Skeletal muscle cell (primary cell): ENCODE measurements around the gene E2F4.
A peak's percentile ranks its signal among the peaks of the same experiment; 100 is the strongest.

Source experiments
- DNase-seq: peaks from one replicate; pipeline ENCODE4 v3.0.0-alpha.2; 2010; ENCODE audit warnings: low read depth
- H3K4me3 ChIP-seq: 2 replicates; pipeline ENCODE4 v1.5.1; 2011; ENCODE audit warnings: low read depth, mild to moderate bottlenecking, control low read depth, low read length, moderate library complexity

The E2F4 gene

GRCh38 chr16:67157106-67157748 lies 34.7 kb upstream of the E2F4 start:
- no peak overlapping the region for H3K4me3 ChIP-seq
- DNase-seq = no peak

- DNase-seq = no peak
- H3K4me3 ChIP-seq = no peak overlapping the region
Observed at GRCh38 chr16:67157892-67158635, 33.9 kb upstream of the E2F4 start.

GRCh38 chr16:67158637-67159600 lies 33.0 kb upstream of the E2F4 start:
- no peak for DNase-seq
- peak overlapping the region; percentile 66 for H3K4me3 ChIP-seq

DNA sequence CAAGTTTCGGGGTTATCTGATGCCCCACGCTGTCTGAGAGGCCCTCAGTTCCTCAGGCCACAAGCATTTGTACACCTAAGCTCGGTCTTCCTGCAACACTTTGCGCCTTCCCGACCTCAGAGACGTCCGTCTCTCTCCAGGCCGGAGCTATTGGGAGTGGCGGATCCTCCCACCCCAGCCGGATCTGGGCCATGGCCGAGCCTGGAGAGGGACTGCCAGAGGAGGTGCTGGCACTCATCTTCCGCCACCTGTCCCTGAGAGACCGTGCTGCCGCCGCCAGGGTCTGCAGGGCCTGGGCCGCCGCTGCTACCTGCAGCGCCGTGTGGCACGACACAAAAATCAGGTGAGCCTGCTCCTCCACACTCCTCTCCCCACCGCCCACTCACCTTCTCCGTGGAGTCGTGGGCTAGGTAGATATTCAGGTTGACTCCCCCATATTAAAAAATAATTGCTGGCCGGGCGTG lies 30.3 kb upstream of the E2F4 start:
- peak overlapping the region; percentile 66 for H3K4me3 ChIP-seq
- DNase-seq = no peak

DNA sequence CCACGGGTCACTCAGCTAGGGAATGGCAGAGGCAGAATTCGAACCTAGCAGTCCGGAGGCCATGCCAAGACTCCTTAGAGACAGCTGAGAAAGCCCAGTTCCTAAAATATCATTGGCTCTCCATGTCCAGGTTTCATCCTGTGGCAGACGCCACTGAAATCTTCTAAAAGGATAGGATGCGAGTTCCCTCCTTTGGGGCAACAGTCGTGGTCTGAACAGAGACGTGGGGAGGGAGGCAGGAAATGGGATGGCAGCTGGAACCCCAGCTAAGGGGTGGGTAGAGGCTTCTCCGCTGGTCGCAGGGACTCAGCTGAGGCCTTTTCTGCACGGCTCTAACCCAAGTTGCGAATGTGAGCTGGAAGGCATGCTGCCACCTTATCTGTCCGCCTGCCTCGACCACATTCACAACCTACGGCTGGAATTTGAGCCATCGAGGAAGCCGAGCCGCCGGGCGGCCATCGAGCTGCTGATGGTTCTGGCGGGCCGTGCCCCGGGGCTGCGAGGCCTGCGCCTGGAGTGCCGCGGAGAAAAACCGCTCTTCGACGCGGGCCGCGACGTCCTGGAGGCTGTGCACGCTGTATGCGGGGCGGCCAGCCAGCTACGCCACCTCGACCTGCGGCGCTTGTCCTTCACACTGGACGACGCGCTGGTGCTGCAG lies 29.3 kb upstream of the E2F4 start:
- H3K4me3 ChIP-seq = no peak overlapping the region
- DNase-seq = no peak

DNA sequence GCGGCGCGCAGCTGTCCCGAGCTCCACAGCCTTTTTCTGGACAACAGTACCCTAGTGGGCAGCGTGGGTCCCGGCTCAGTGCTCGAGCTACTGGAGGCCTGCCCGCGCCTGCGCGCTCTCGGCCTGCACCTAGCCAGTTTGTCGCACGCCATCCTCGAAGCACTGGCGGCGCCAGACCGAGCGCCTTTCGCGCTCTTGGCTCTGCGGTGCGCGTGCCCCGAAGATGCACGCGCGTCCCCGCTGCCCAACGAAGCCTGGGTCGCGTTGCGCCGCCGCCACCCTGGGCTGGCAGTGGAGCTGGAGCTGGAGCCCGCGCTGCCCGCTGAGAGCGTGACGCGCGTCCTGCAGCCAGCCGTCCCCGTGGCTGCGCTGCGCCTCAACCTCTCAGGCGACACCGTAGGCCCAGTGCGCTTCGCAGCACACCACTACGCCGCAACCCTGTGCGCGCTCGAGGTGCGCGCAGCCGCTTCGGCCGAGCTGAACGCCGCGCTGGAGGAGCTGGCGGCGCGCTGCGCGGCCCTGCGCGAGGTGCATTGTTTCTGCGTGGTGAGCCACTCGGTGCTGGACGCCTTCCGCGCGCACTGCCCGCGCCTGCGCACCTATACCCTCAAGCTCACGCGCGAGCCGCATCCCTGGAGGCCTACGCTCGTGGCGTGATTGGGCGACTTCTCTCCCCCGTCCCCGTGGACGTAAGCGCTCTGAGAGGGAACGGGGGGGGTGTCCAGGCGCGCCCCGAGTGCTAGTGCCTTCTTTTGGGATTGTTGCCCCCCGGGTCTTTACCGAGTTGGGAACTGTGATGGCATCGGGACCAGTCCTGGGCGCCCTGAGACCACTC lies 28.6 kb upstream of the E2F4 start:
- DNase-seq = no peak
- H3K4me3 ChIP-seq = peak overlapping the region; percentile 36

DNA sequence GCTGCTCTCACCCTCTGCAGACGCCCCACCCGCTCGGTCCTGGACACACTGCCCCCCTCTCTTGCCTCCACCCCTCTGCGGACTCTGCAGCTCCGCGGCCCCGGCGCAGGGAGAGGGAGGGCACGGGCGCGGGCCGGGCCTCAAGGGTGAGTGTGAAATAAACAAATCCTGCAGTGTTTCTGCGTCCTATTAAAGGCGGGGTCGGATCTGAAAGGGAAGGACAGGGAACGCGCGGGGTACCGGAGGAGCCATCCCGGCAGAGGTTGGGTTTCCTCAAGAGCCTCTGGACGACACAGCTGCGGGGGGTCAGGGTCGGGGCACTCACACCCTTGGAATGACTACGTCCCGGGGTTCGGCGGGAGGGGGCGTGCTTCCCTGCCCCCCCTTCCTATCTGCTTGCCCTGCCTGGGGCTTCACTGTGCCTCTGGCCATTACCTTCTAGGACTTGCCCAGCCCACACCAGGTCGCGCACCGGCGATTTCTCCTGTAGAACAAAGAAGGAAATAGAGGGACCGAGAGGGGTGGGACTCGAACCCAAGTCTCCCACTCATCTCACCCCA lies 27.9 kb upstream of the E2F4 start:
- H3K4me3 ChIP-seq = peak overlapping the region; percentile 36

DNA sequence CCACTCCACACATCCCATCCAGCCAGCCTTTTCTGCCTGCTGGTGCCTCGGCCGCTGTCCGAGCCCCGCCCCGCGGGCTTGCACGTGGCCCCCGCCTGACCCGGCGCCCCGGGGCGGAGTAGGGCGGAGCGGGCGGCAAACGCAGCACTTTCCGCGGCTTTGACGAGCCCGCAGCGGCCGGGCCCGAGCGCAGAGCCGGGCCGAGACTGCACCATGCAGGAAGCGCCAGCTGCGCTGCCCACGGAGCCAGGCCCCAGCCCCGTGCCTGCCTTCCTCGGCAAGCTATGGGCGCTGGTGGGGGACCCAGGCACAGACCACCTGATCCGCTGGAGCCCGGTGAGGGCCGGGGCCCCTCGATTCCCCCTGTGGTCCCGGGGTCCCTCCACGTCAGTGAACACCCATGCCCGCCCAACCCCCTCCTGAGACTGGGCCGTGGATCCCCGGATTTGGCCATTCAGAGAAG lies 27.3 kb upstream of the E2F4 start, which contains the start of gene HSF4:
Gene HSF4 (plus strand): TSS at position 147 of the 463 bp plus-strand sequence. CDS start 67 bp downstream, at position 214.
- no peak for DNase-seq

More for the DNA sequence above, 27.9 kb upstream of the E2F4 start:
- no peak for DNase-seq

GRCh38 chr16:67165121-67166078 lies 26.6 kb upstream of the E2F4 start:
- H3K4me3 ChIP-seq = no peak overlapping the region
- no peak for DNase-seq

More for the DNA sequence above, 27.3 kb upstream of the E2F4 start, which contains the start of gene HSF4:
- H3K4me3 ChIP-seq = peak within 1 kb of the TSS; percentile 36

GRCh38 chr16:67166110-67166547 lies 25.8 kb upstream of the E2F4 start:
- DNase-seq = no peak
- H3K4me3 ChIP-seq = no peak overlapping the region

DNA sequence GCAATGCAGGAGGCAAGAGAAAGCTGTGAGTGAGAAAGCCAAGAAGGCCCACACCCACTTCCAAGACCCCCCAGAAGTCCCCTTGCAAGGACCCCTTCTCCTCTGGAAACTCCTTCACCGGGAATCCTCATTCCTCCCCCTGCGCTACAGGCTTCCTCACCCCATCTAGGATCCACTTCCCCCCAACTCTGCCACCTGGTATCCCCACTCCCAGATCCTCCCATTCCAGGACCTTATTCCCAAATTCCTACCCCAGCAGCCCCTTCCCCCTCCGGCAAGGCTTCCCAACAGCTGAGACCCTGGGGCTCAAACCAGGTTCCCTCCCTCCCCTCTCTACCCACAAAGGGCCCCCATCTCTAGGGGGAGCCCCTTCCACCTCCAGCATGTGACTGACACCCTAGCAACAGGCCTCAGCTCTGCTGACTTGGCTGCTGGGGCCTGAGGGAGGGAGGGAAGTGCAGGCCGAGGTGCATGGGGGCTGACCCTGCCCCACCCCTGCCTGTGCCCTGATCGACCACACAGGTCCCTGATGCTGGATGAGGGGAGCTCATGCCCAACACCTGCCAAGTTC lies 25.3 kb upstream of the E2F4 start:
- H3K4me3 ChIP-seq = no peak overlapping the region
- DNase-seq = no peak

DNA sequence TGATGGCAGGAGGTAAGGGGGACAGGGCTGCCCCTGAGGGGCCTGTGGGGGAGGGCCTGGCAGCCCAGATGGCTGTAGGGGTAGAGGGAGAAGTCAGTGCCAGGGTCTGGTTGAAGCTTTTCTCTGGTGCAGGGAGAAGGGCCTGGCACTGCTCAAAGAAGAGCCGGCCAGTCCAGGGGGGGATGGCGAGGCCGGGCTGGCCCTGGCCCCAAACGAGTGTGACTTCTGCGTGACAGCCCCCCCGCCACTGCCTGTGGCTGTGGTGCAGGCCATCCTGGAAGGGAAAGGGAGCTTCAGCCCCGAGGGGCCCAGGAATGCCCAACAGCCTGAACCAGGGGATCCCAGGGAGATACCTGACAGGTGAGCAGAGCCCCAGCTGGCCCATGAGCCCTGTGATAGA lies 24.4 kb upstream of the E2F4 start:
- no peak overlapping the region for H3K4me3 ChIP-seq
- no peak for DNase-seq

- no peak overlapping the region for H3K4me3 ChIP-seq
- DNase-seq = no peak
Observed at GRCh38 chr16:67169011-67169451, 22.9 kb upstream of the E2F4 start.

GRCh38 chr16:67169642-67170167 lies 22.2 kb upstream of the E2F4 start:
- peak overlapping the region; percentile 30 for H3K4me3 ChIP-seq
- DNase-seq = no peak

- peak; percentile 78 for DNase-seq
- peak within 1 kb of the TSS; percentile 43 for H3K4me3 ChIP-seq
Observed at GRCh38 chr16:67170168-67170948, 21.6 kb upstream of the E2F4 start, which contains the start of gene NOL3. Gene NOL3 (plus strand): TSS chr16:67170538.
